ENCODE measurements around the gene TRA2B.

TRA2B gene

DNA sequence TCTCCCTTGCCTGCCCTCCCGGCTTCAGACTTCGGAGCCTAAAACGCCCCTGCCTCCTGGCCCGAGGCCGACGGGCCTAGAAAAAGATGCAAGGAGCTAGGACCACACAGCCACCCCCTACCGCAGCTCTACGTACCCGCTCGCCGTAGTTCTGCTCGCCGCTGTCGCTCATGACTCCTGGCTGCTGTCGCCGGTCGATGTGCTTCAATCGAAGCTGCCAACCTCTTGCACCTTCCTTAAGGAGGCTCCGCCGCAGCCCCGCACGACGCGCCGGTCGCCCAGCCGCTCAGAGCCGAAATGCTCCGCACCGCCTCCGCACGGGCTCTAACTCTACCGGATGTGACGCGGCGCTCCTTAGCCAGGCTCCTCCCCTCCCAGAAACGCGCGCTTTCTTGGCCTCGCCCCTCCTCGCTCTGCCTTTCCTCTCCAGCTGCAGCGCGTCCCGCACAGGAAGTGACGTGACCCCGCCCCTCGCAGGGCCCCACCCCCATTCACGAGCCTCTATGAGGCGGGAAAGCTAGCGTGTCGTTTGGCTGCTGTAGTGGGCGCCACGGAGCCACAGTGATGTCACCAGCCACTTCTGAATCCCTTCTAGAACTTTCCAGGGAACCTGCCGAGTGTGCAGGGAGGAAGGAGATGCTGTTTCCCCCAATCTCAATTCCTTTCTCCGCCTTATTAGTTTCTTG lies at the start of gene TRA2B:
Gene TRA2B, minus strand, starts transcription at position 326 of the 686 bp plus-strand sequence. Its CDS starts 154 bp downstream, at position 172.
- TF ChIP-seq ZFX (IDR thresholded peaks at IDR 0.05; ENCODE audit: borderline replicate concordance): no peak
- TF ChIP-seq, protein P1, sequence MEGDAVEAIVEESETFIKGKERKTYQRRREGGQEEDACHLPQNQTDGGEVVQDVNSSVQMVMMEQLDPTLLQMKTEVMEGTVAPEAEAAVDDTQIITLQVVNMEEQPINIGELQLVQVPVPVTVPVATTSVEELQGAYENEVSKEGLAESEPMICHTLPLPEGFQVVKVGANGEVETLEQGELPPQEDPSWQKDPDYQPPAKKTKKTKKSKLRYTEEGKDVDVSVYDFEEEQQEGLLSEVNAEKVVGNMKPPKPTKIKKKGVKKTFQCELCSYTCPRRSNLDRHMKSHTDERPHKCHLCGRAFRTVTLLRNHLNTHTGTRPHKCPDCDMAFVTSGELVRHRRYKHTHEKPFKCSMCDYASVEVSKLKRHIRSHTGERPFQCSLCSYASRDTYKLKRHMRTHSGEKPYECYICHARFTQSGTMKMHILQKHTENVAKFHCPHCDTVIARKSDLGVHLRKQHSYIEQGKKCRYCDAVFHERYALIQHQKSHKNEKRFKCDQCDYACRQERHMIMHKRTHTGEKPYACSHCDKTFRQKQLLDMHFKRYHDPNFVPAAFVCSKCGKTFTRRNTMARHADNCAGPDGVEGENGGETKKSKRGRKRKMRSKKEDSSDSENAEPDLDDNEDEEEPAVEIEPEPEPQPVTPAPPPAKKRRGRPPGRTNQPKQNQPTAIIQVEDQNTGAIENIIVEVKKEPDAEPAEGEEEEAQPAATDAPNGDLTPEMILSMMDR (IDR thresholded peaks at IDR 0.05): peak; percentile 63

DNA sequence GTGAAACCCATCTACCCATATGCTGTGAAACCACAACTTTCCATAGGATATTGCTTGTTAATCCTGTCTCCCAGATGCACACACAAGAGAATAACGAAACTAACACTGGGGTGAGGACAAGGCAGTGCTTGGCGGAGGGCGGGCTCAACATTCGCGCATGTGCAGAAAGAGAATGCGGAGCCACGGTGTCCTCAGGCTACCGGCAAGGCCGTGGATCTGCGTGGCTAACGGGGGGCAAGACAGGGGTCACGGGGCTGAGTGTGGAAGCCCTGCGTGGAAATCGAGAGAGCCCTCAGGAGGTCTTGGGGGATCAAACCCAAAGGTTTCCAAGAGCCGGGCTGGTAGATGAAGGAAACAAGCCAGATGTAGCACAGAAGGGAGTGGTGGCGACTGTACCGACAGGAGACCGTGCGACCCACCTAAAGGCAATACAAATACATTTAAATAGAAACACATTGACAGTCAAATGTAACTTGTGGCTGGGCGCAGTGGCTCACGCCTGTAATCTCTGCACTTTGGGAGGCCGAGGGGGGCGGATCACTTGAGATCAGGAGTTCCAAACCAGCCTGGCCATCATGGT lies 48.5 kb upstream of the TRA2B start:
- no peak for TF ChIP-seq ZFX (IDR thresholded peaks at IDR 0.05; ENCODE audit: borderline replicate concordance)
- TF ChIP-seq, protein P1 (IDR thresholded peaks at IDR 0.05): no peak
- H3K27ac ChIP-seq: no peak overlapping the region

More for the DNA sequence above, at the start of gene TRA2B:
- peak within 1 kb of the TSS; percentile 98 for H3K27ac ChIP-seq

DNA sequence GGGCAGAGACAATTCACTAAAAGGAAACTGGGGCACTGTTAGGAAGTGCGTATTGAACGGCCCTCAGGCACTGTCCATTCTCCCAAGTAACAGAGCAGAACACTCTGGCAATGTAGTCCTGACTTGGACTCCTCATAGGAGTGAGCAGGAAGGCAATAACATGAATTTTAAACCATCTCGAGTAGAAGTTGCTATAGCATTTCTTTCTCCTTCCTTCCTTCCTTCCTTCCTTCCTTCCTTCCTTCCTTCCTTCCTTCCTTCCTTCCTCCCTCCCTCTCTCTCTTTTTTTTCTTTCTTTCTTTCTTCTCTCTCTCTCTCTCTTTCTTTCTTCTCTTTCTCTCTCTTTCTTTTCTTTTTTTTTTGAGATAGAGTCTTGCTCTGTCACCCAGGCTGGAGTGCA lies 46.4 kb upstream of the TRA2B start:
- TF ChIP-seq ZFX (IDR thresholded peaks at IDR 0.05; ENCODE audit: borderline replicate concordance): no peak
- TF ChIP-seq, protein P1 (IDR thresholded peaks at IDR 0.05): no peak
- no peak overlapping the region for H3K27ac ChIP-seq

DNA sequence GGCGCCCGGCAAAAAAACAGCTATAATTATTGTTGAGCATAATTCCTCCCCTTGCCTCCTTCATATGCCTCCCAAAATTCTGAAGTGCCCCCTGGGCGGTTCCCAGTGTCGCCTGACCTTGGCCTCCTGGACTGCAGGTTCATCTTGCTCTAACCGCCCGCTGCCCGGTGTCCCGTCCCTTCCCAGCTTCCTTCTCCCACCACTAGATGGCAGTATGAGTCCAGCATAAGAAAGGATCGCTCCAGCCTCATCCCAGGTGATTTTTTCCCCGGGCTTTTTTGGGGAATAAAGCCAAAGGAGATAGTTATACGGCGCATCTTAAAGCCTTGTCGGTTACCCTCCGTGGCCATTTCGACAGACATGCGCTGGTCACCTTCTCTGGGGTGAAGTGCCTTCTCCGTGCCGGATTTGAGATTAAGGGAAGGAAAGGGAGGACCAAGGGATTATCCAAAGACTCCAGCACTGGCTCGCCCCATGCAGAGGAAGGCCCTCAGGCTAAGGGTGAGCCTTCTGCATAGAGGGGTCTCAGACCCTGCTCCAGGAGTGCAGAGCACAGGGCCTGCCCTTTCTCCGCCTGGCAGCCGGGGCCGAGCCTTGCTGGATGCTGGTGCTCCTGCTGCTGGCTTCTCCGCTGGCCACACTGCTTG lies 45.8 kb upstream of the TRA2B start:
- TF ChIP-seq, protein P1 (IDR thresholded peaks at IDR 0.05): peak; percentile 85
- TF ChIP-seq ZFX (IDR thresholded peaks at IDR 0.05; ENCODE audit: borderline replicate concordance): no peak
- no peak overlapping the region for H3K27ac ChIP-seq

DNA sequence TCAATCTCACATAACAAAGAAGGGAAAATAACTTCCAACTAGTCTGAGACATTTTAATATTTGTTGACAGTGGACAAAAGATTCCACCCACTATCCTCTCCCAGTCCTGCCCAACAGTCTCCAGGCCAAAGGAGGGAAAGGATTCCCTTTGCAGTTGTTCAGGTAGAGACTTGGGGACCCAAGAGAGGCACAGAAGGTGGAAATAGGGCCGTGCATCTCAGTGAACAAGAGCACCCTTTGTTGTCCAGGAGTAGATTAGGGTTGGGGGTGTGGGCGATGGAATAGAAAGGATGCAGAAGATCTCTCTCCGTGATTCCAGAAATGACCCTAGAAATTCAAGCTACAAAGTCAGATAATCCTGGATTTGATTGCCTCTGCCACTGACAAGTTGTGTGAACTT lies 44.8 kb upstream of the TRA2B start:
- H3K27ac ChIP-seq: no peak overlapping the region
- TF ChIP-seq ZFX (IDR thresholded peaks at IDR 0.05; ENCODE audit: borderline replicate concordance): no peak
- TF ChIP-seq, protein P1 (IDR thresholded peaks at IDR 0.05): no peak

DNA sequence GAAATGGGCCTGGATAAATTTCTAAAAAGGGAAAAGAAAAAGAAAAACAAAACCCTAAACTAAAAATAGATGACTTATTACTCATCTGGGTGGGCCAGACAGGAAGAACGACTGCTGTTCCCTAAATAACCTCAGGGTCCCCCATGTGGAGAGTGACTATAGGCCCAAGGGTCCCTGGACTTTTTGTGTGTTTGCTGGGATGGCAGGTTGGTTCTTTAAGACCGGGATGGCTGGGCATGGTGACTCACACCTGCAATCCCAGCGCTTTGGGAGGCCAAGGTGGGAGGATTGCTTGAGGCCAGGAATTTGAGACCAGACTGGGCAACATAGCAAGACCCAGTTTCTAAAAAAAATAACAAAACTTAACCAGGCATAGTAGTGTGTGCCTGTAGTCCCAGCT lies 43.8 kb upstream of the TRA2B start:
- no peak overlapping the region for H3K27ac ChIP-seq
- TF ChIP-seq, protein P1 (IDR thresholded peaks at IDR 0.05): no peak
- no peak for TF ChIP-seq ZFX (IDR thresholded peaks at IDR 0.05; ENCODE audit: borderline replicate concordance)

DNA sequence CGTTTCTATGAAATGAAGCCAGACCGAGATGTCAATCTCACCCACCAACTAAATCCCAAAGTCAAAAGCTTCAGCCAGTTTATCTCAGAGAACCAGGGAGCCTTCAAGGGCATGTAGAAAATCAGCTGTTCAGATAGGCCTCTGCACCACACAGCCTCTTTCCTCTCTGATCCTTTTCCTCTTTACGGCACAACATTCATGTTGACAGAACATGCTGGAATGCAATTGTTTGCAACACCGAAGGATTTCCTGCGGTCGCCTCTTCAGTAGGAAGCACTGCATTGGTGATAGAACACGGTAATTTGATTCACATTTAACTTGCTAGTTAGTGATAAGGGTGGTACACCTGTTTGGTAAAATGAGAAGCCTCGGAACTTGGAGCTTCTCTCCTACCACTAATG lies 41.9 kb upstream of the TRA2B start:
- TF ChIP-seq ZFX (IDR thresholded peaks at IDR 0.05; ENCODE audit: borderline replicate concordance): no peak
- TF ChIP-seq, protein P1 (IDR thresholded peaks at IDR 0.05): no peak

More for the DNA sequence above, 41.9 kb upstream of the TRA2B start:
- no peak overlapping the region for H3K27ac ChIP-seq

All from 22Rv1 (cell line).